ENCODE data around the gene TMEM17. TPM values are rescaled to one million over a fixed set of nuclear protein-coding genes. Genes with fewer than 3 reads are reported as not detected.

TMEM17 gene
- total RNA-seq, 6 donors from 2014 or later, result 1.0 to 4.7 (median 2.2) TPM

GRCh38 chr2:62486439-62486765 lies 19.6 kb downstream of the TMEM17 start:
- Histone ChIP-seq H3K27ac (no peak overlapping the region), H3K27me3 (no peaks in the 10 kb centered on the region)
- WGBS, 2 donors, result 69 to 79% methylated on average over 1 of the region's 1 CpG

GRCh38 chr2:62485761-62486438 lies 20.1 kb downstream of the TMEM17 start:
- peak in 1 of 2 donors; percentile 60 for ATAC-seq (ENCODE audit: low FRiP score in 2 of 2)
- no peak overlapping the region for H3K27ac ChIP-seq

More at GRCh38 chr2:62486439-62486765, 19.6 kb downstream of the TMEM17 start:
- ATAC-seq (ENCODE audit: low FRiP score in 2 of 2) (no peak), DNase-seq (no peak)
- no peaks in the 10 kb centered on the region for H3K9me3 ChIP-seq
- no peak overlapping the region for H3K4me3 ChIP-seq
- no peak for TF ChIP-seq EP300 (IDR thresholded peaks at IDR 0.05)
- TF ChIP-seq POLR2AphosphoS5 (IDR thresholded peaks at IDR 0.05), result no peak
- no peak for TF ChIP-seq POLR2A (IDR thresholded peaks at IDR 0.05)
- no peak for TF ChIP-seq CTCF (IDR thresholded peaks at IDR 0.05)
- H3K4me1 ChIP-seq, result peaks cover 4 to 11% (median 7%) of the 10 kb centered on the region in 4 donors
- no peaks in the 10 kb centered on the region for H3K36me3 ChIP-seq

GRCh38 chr2:62482558-62483352 lies 23.2 kb downstream of the TMEM17 start:
- H3K4me3 ChIP-seq, result no peak overlapping the region

More at GRCh38 chr2:62485761-62486438, 20.1 kb downstream of the TMEM17 start:
- no peaks in the 10 kb centered on the region for H3K9me3 ChIP-seq
- WGBS, 2 donors, result 56% methylated on average over 5 of the region's 5 CpGs
- H3K36me3 ChIP-seq, result no peaks in the 10 kb centered on the region
- H3K4me3 ChIP-seq, result no peak overlapping the region
- DNase-seq, result no peak
- peaks cover 4 to 11% (median 7%) of the 10 kb centered on the region in 4 donors for H3K4me1 ChIP-seq
- TF ChIP-seq CTCF (IDR thresholded peaks at IDR 0.05), result no peak
- no peak for TF ChIP-seq POLR2A (IDR thresholded peaks at IDR 0.05)
- no peaks in the 10 kb centered on the region for H3K27me3 ChIP-seq

GRCh38 chr2:62479917-62480316 lies 26.1 kb downstream of the TMEM17 start:
- 73 to 77% methylated on average over 3 of the region's 3 CpGs for WGBS, 2 donors
- H3K27ac ChIP-seq, result no peak overlapping the region
- TF ChIP-seq POLR2A (IDR thresholded peaks at IDR 0.05) (no peak), EP300 (IDR thresholded peaks at IDR 0.05) (no peak), POLR2AphosphoS5 (IDR thresholded peaks at IDR 0.05) (no peak), CTCF (IDR thresholded peaks at IDR 0.05) (no peak)
- H3K4me3 ChIP-seq, result no peak overlapping the region
- H3K9me3 ChIP-seq, result no peaks in the 10 kb centered on the region
- no peak for ATAC-seq (ENCODE audit: low FRiP score in 2 of 2)
- H3K4me1 ChIP-seq, result peaks cover 33 to 36% (median 35%) of the 10 kb centered on the region in 4 donors
- H3K27me3 ChIP-seq, result no peaks in the 10 kb centered on the region
- no peaks in the 10 kb centered on the region for H3K36me3 ChIP-seq
- DNase-seq, result no peak

More at GRCh38 chr2:62482558-62483352, 23.2 kb downstream of the TMEM17 start:
- Histone ChIP-seq H3K36me3 (no peaks in the 10 kb centered on the region), H3K27ac (no peak overlapping the region), H3K4me1 (peaks cover 12 to 21% (median 17%) of the 10 kb centered on the region in 4 donors), H3K27me3 (no peaks in the 10 kb centered on the region), H3K9me3 (no peaks in the 10 kb centered on the region)
- no peak for TF ChIP-seq POLR2A (IDR thresholded peaks at IDR 0.05)
- TF ChIP-seq POLR2AphosphoS5 (IDR thresholded peaks at IDR 0.05), result no peak
- TF ChIP-seq EP300 (IDR thresholded peaks at IDR 0.05), result no peak
- no peak for TF ChIP-seq CTCF (IDR thresholded peaks at IDR 0.05)
- 93 to 94% methylated on average over 4 to 6 of the region's 6 CpGs for WGBS, 2 donors
- no peak for DNase-seq
- ATAC-seq (ENCODE audit: low FRiP score in 2 of 2), result no peak
